K562 (cell line): ENCODE measurements around the gene GOLGA5. TPM values are rescaled to one million over a fixed set of nuclear protein-coding genes. Genes with fewer than 3 reads are reported as not detected.
"Not testable (repeated sequence)": the region's sequence is repeated elsewhere in the genome, so short reads cannot be mapped to it uniquely, and the experiment has no call there.

Experiments used
- ATAC-seq: fragments of 200-7000 bp; cut with Tn5 transposase; 3 replicates; pipeline ENCODE4 v1.9.1; 2020; ENCODE audit warnings: moderate library complexity
- BruUV-seq: library from RNA; stranded (reverse); fragments of 400-500 nt; replicated peaks from 2 replicates; lab custom pipeline; 2021; lab: Mats Ljungman, UMichigan
- CTCF ChIA-PET: fragments of 300-600 bp; formaldehyde crosslinking; extraction: SDS; loops from one replicate; lab custom pipeline; 2021; ENCODE audit warnings: low intra/inter-chr PET ratio; lab: Yijun Ruan, JAX
- POLR2A ChIA-PET: fragments of 300-600, 350-650 bp; sonication (Branson Sonifier 250); formaldehyde crosslinking; extraction: SDS; loops from one replicate; lab custom pipeline; 2021; ENCODE audit warnings: antibody characterized with exemption, inconsistent platforms; lab: Yijun Ruan, JAX
- DNase-seq, 4 experiments: peaks; one replicate each; pipeline versions ENCODE4 v3.0.0 to v3.0.0-alpha.2; 2011 to 2018; ENCODE audit warnings: low spot score in 3 of 4, mixed read lengths in 3 of 4; ENCODE audit errors: extremely low read depth in 1 of 4
- FAIRE-seq: peaks from 2 replicates; lab custom pipeline; 2011; peaks lifted over from hg19 to GRCh38; lab: Jason Lieb, UNC
- H2AFZ ChIP-seq: 2 replicates; pipeline ENCODE4 v1.6.0; 2011; ENCODE audit warnings: low read depth, low read length, control low read depth, inconsistent platforms
- H3K27ac ChIP-seq: fragments of 200-600 bp; 3 replicates; pipeline ENCODE4 v1.8.0; 2011; ENCODE audit warnings: low read depth, mild to moderate bottlenecking, control low read depth, inconsistent platforms, low read length, moderate library complexity, mixed read lengths; ENCODE audit errors: extremely low read depth
- H3K27me3 ChIP-seq, 2 experiments: fragments of 300-600 bp in 1 of 2; 2 replicates in 1 of 2; 3 replicates in 1 of 2; pipeline versions ENCODE4 v1.6.0 to v1.8.0; 2011; ENCODE audit warnings: inconsistent platforms in 2 of 2, low read length in 2 of 2, mild to moderate bottlenecking in 1 of 2, mixed read lengths in 1 of 2, moderate library complexity in 1 of 2; ENCODE audit not compliant: control insufficient read depth in 2 of 2, insufficient read depth in 2 of 2
- H3K36me3 ChIP-seq: fragments of 300-600 bp; 3 replicates; pipeline ENCODE4 v1.8.0; 2011; ENCODE audit warnings: mild to moderate bottlenecking, low read length, inconsistent platforms; ENCODE audit not compliant: control insufficient read depth, insufficient read depth
- H3K4me1 ChIP-seq, 2 experiments: fragments of 200-600 bp in 1 of 2; replicated peaks in 1 of 2; 2 replicates in 1 of 2; 3 replicates in 1 of 2; pipeline versions ENCODE4 v1.5.1 to v1.8.0; 2011; ENCODE audit warnings: inconsistent platforms in 2 of 2, low read length in 2 of 2, mild to moderate bottlenecking in 1 of 2, mixed read lengths in 1 of 2, moderate library complexity in 1 of 2; ENCODE audit not compliant: control insufficient read depth in 2 of 2, insufficient read depth in 2 of 2
- H3K4me2 ChIP-seq: 2 replicates; pipeline ENCODE4 v1.6.1; 2011; ENCODE audit warnings: low read length, control low read depth, inconsistent platforms, mixed read lengths; ENCODE audit not compliant: insufficient read depth
- H3K4me3 ChIP-seq: fragments of 200-600 bp; sonication (generic), shearing (Covaris generic); 2 replicates; pipeline ENCODE4 v1.5.1; 2016; ENCODE audit warnings: control low read depth, inconsistent platforms
- H3K79me2 ChIP-seq: fragments of 200-600 bp; 3 replicates; pipeline ENCODE4 v1.8.0; 2011; ENCODE audit warnings: low read length, inconsistent platforms; ENCODE audit not compliant: control insufficient read depth, insufficient read depth
- H3K9ac ChIP-seq, 2 experiments: 2 replicates each; pipeline versions ENCODE4 v1.6.0 to v1.6.1; 2011; ENCODE audit warnings: low read depth in 2 of 2, low read length in 2 of 2, control low read depth in 1 of 2, inconsistent platforms in 1 of 2, mild to moderate bottlenecking in 1 of 2, mixed read lengths in 1 of 2; ENCODE audit not compliant: insufficient read depth in 1 of 2
- H3K9me1 ChIP-seq: one replicate; pipeline ENCODE4 v1.6.0; 2011; ENCODE audit warnings: inconsistent platforms, mild to moderate bottlenecking, low read length, moderate library complexity; ENCODE audit not compliant: control insufficient read depth, insufficient read depth
- H3K9me3 ChIP-seq: replicated peaks from 2 replicates; pipeline ENCODE4 v1.5.1; 2011; ENCODE audit warnings: low read depth, low read length, inconsistent platforms; ENCODE audit not compliant: control insufficient read depth, insufficient read depth
- H4K20me1 ChIP-seq: replicated peaks from 2 replicates; pipeline ENCODE4 v1.6.1; 2011; ENCODE audit warnings: low read length, inconsistent platforms, mixed read lengths; ENCODE audit not compliant: control insufficient read depth, insufficient read depth
- ARNT ChIP-seq, 2 experiments: fragments of 450-650 bp; IDR thresholded peaks; 2 replicates each; pipeline ENCODE4 v1.6.1; 2016; ENCODE audit warnings: mild to moderate bottlenecking in 1 of 2
- CBX2 ChIP-seq: fragments of 200-600 bp; sonication (generic); IDR thresholded peaks from one replicate; pipeline ENCODE4 v1.6.1; 2012; ENCODE audit warnings: mild to moderate bottlenecking, low read length, inconsistent platforms; ENCODE audit not compliant: insufficient read depth, poor library complexity, severe bottlenecking
- TCF7L2 ChIP-seq: fragments of 150-350 bp; IDR thresholded peaks from 2 replicates; pipeline ENCODE4 v1.6.1; 2016; ENCODE audit warnings: low read depth, mild to moderate bottlenecking, low read length, moderate library complexity
- THRB ChIP-seq: fragments of 450-650 bp; formaldehyde crosslinking; conservative IDR thresholded peaks from 2 replicates; pipeline ENCODE4 v1.4.0; 2022; ENCODE audit warnings: mild to moderate bottlenecking, missing genetic modification characterization
- ZKSCAN1 ChIP-seq: fragments of 150-350 bp; IDR thresholded peaks from 2 replicates; pipeline ENCODE4 v1.6.1; 2016; ENCODE audit warnings: low read depth, low read length
- ZNF445 ChIP-seq: fragments of 250-450 bp; sonication (Bioruptor Pico); IDR thresholded peaks from 2 replicates; pipeline ENCODE4 v1.4.0; 2020; ENCODE audit warnings: low read depth, mild to moderate bottlenecking, moderate library complexity
- ZNF518B ChIP-seq: fragments of 250-450 bp; sonication (Bioruptor Pico); IDR thresholded peaks from 2 replicates; pipeline ENCODE4 v1.5.0; 2021; ENCODE audit warnings: mild to moderate bottlenecking, moderate library complexity
- ZNF644 ChIP-seq: fragments of 200-800 bp; sonication (Bioruptor generic); IDR thresholded peaks from 2 replicates; pipeline ENCODE4 v1.6.1; 2016; ENCODE audit warnings: low read depth, missing genetic modification characterization, missing compliant biosample characterization
- WGBS: fragments of 100-300 bp; shearing (Covaris generic); methylation state at CpG from one replicate; pipeline ENCODE4 v1.1.6; 2016; ENCODE audit warnings: low coverage, mixed read lengths; ENCODE audit not compliant: insufficient coverage; ENCODE audit errors: missing lambda C conversion rate; 5-methylcytosine and 5-hydroxymethylcytosine counted together
- in situ Hi-C: fragments of 300-500 bp; cut with MboI; formaldehyde crosslinking; loops from 4 replicates; pipeline ENCODE4 v1.15.0; 2018; ENCODE audit warnings: inconsistent platforms, mixed read lengths
- intact Hi-C: fragments of 100-400 bp; cut with micrococcal nuclease; formaldehyde crosslinking; loops from 2 replicates; pipeline ENCODE4 v1.14.2; 2022
- polyA plus RNA-seq, 8 experiments: library from polyadenylated mRNA; depleted of rRNA in 4 of 8; stranded (reverse) in 5 of 8; unstranded in 3 of 8; fragments of >200 nt; fragmentation: Nextera tagmentation in 2 of 8; fragmentation: Illumina TruSeq in 1 of 8; extraction: Ambion mirVana in 2 of 8; extraction: Trizol in 1 of 8; gene quantifications; 2 replicates each; pipeline versions ENCODE4 v1.2.1 to v1.2.3, GENCODE V29; 2011 to 2014; ENCODE audit warnings: inconsistent platforms in 1 of 8, missing spikeins in 1 of 8
- total RNA-seq, 7 experiments: library from RNA; depleted of rRNA in 6 of 7; stranded (reverse); fragments of >200 nt in 6 of 7; fragmentation: Illumina TruSeq in 2 of 7; extraction: Trizol in 2 of 7; gene quantifications; 2 replicates each; pipeline versions ENCODE4 v1.2.1 to v1.2.3, GENCODE V29; 2011 to 2021; ENCODE audit warnings: low replicate concordance in 1 of 7

GOLGA5 gene
- total and polyA plus RNA-seq, 9 of the 15 experiments (the other 6 are each of a cell fraction or from before 2014, with no cell fraction given) = 5.7 to 19.6 (median 12.7) TPM

GRCh38 chr14:92819011-92819597 lies 25.0 kb downstream of the GOLGA5 start:
- Histone ChIP-seq H3K9me3 (no peaks in the 10 kb centered on the region), H3K4me3 (no peak overlapping the region), H3K27me3 (no peaks in the 10 kb centered on the region), H2AFZ (no peak overlapping the region)
- POLR2A ChIA-PET = no interaction called here
- WGBS = 91% methylated on average over 5 of the region's 6 CpGs
- no peak for TF ChIP-seq THRB (CRISPR knock-in tag)
- no peak for TF ChIP-seq ARNT (IDR thresholded peaks at IDR 0.05)
- no peak for TF ChIP-seq ZKSCAN1
- no peak for TF ChIP-seq ZNF518B (CRISPR knock-in tag)
- TF ChIP-seq ZNF644 = no peak
- no peak for TF ChIP-seq CBX2
- no peak for TF ChIP-seq ZNF445 (CRISPR knock-in tag)
- TF ChIP-seq TCF7L2 = no peak
- TF ChIP-seq, all 486 proteins: peak for 0
- CTCF ChIA-PET = no interaction called here
- Histone ChIP-seq H4K20me1 (no peaks in the 10 kb centered on the region), H3K36me3 (peaks cover 45% of the 10 kb centered on the region; the same call in 2 of the 3 replicates), H3K27ac (no peak overlapping the region), H3K4me1 (no peaks in the 10 kb centered on the region), H3K79me2 (no peaks in the 10 kb centered on the region), H3K4me2 (no peak overlapping the region), H3K9me1 (no peaks in the 10 kb centered on the region), H3K9ac (no peak overlapping the region)
- DNase-seq = no peak
- FAIRE-seq = no peak
- ATAC-seq = no peak
- intact Hi-C loops = no loop called here
- BruUV-seq = no TSS peak
- in situ Hi-C loops = no loop called here

- H3K27ac ChIP-seq, POLR2A ChIA-PET, H3K4me2 ChIP-seq, CTCF ChIA-PET, H3K79me2 ChIP-seq, H3K9me1 ChIP-seq, in situ Hi-C loops, H3K27me3 ChIP-seq, ATAC-seq, H2AFZ ChIP-seq, H3K9ac ChIP-seq, H3K9me3 ChIP-seq, BruUV-seq, DNase-seq, FAIRE-seq, H4K20me1 ChIP-seq, H3K4me1 ChIP-seq, H3K4me3 ChIP-seq, intact Hi-C loops: not testable (repeated sequence)
- peaks cover 50% of the 10 kb centered on the region; the same call in 2 of the 3 replicates for H3K36me3 ChIP-seq
- WGBS = 78% methylated on average over 5 of the region's 13 CpGs
Observed at GRCh38 chr14:92819680-92820535, 25.8 kb downstream of the GOLGA5 start.
